CD14-positive monocyte (primary cell): ENCODE data around the gene KRT6B. TPM values are rescaled to one million over a fixed set of nuclear protein-coding genes. Genes with fewer than 3 reads are reported as not detected.
"Not testable (repeated sequence)": the region's sequence is repeated elsewhere in the genome, so short reads cannot be mapped to it uniquely, and the experiment has no call there.

ENCODE experiments used
- DNase-seq, 3 donors: peaks; one replicate each; pipeline ENCODE4 v3.0.0-alpha.2; 2011 to 2022
- H2AFZ ChIP-seq: 2 replicates; pipeline ENCODE4 v1.6.0; 2012; ENCODE audit warnings: mild to moderate bottlenecking, low read depth, low read length, inconsistent platforms; ENCODE audit not compliant: insufficient read depth, poor library complexity, severe bottlenecking
- H3K27ac ChIP-seq, 2 donors: 1 replicate in 1 of 2; 2 replicates in 1 of 2; pipeline ENCODE4 v1.5.1; 2012 to 2013; ENCODE audit warnings: low read length in 2 of 2, control low read depth in 1 of 2, inconsistent platforms in 1 of 2, low read depth in 1 of 2, mild to moderate bottlenecking in 1 of 2
- H3K27me3 ChIP-seq, 2 donors: one replicate each; pipeline versions ENCODE4 v1.6.0 to v1.6.1; 2011 to 2013; ENCODE audit warnings: low read length in 2 of 2; ENCODE audit not compliant: control insufficient read depth in 2 of 2, insufficient read depth in 2 of 2
- H3K36me3 ChIP-seq, 2 donors: replicated peaks in 1 of 2; 1 replicate in 1 of 2; 2 replicates in 1 of 2; pipeline versions ENCODE4 v1.5.1 to v1.6.1; 2012 to 2013; ENCODE audit warnings: low read length in 2 of 2, control low read depth in 1 of 2, inconsistent platforms in 1 of 2, mild to moderate bottlenecking in 1 of 2; ENCODE audit not compliant: insufficient read depth in 2 of 2, control insufficient read depth in 1 of 2
- H3K4me1 ChIP-seq, 2 donors: 1 replicate in 1 of 2; 2 replicates in 1 of 2; pipeline versions ENCODE4 v1.5.1 to v1.6.1; 2012 to 2013; ENCODE audit warnings: low read length in 2 of 2, control low read depth in 1 of 2, inconsistent platforms in 1 of 2, mild to moderate bottlenecking in 1 of 2, moderate library complexity in 1 of 2; ENCODE audit not compliant: insufficient read depth in 2 of 2, control insufficient read depth in 1 of 2
- H3K4me2 ChIP-seq: replicated peaks from 2 replicates; pipeline ENCODE3; 2012; ENCODE audit warnings: low read length, moderate library complexity, mild to moderate bottlenecking; ENCODE audit not compliant: poor library complexity, severe bottlenecking; ENCODE audit errors: extremely low read depth
- H3K4me3 ChIP-seq, 3 experiments: fragments of 200-600 bp in 1 of 3; sonication (generic) in 1 of 3; replicated peaks in 1 of 3; 1 replicate in 2 of 3; 2 replicates in 1 of 3; pipeline ENCODE4 v1.5.1; 2011 to 2013; ENCODE audit warnings: low read length in 3 of 3, mild to moderate bottlenecking in 3 of 3, control low read depth in 2 of 3, low read depth in 2 of 3, inconsistent platforms in 1 of 3, moderate library complexity in 1 of 3
- H3K79me2 ChIP-seq: 2 replicates; pipeline ENCODE4 v1.6.0; 2012; ENCODE audit warnings: mild to moderate bottlenecking, control low read depth, inconsistent platforms, low read length, moderate library complexity; ENCODE audit not compliant: insufficient read depth
- H3K9ac ChIP-seq: 2 replicates; pipeline ENCODE4 v1.6.0; 2017; ENCODE audit warnings: low read length, mild to moderate bottlenecking; ENCODE audit not compliant: insufficient read depth, poor library complexity, severe bottlenecking
- H3K9me3 ChIP-seq, 2 donors: replicated peaks in 1 of 2; 1 replicate in 1 of 2; 2 replicates in 1 of 2; pipeline versions ENCODE4 v1.5.1 to v1.6.1; 2012 to 2013; ENCODE audit warnings: low read length in 2 of 2, control low read depth in 1 of 2; ENCODE audit not compliant: control insufficient read depth in 1 of 2, insufficient read depth in 1 of 2
- H4K20me1 ChIP-seq: 2 replicates; pipeline ENCODE4 v1.6.0; 2012; ENCODE audit warnings: mild to moderate bottlenecking, low read length, control low read depth, moderate library complexity; ENCODE audit not compliant: insufficient read depth
- H3K27ac Mint-ChIP-seq, 7 donors: one replicate each; pipeline ENCODE4 v1.8.0; 2020; ENCODE audit warnings: mild to moderate bottlenecking in 7 of 7, mixed read lengths in 7 of 7, moderate library complexity in 6 of 7, inconsistent platforms in 2 of 7
- H3K27me3 Mint-ChIP-seq, 3 donors: one replicate each; pipeline ENCODE4 v1.8.0; 2021 to 2022; ENCODE audit warnings: low read depth in 3 of 3, mild to moderate bottlenecking in 3 of 3, mixed read lengths in 3 of 3, moderate library complexity in 3 of 3, inconsistent platforms in 1 of 3
- H3K36me3 Mint-ChIP-seq, 2 donors: one replicate each; pipeline ENCODE4 v1.8.0; 2020; ENCODE audit warnings: mixed read lengths in 2 of 2, inconsistent platforms in 1 of 2, mild to moderate bottlenecking in 1 of 2
- H3K4me1 Mint-ChIP-seq: one replicate; pipeline ENCODE4 v1.8.0; 2020; ENCODE audit warnings: mild to moderate bottlenecking, mixed read lengths
- H3K4me3 Mint-ChIP-seq, 2 donors: one replicate each; pipeline ENCODE4 v1.8.0; 2020; ENCODE audit warnings: mild to moderate bottlenecking in 2 of 2, mixed read lengths in 2 of 2, moderate library complexity in 1 of 2
- H3K9me3 Mint-ChIP-seq, 7 donors: one replicate each; pipeline ENCODE4 v1.8.0; 2020 to 2022; ENCODE audit warnings: mixed read lengths in 7 of 7, mild to moderate bottlenecking in 6 of 7, moderate library complexity in 6 of 7, inconsistent platforms in 2 of 7
- WGBS: methylation state at CpG from one replicate; pipeline ENCODE4 v1.1.5; 2013; ENCODE audit warnings: missing lambda C conversion rate; ENCODE audit not compliant: insufficient coverage; 5-methylcytosine and 5-hydroxymethylcytosine counted together
- intact Hi-C, 2 donors: fragments of 100-400 bp; cut with micrococcal nuclease; formaldehyde crosslinking; loops; one replicate each; pipeline versions ENCODE4 v1.15.0 to v1.15.1; 2023
- polyA plus RNA-seq, 3 donors: library from polyadenylated mRNA; depleted of rRNA in 1 of 3; unstranded in 2 of 3; stranded (reverse) in 1 of 3; fragments of 300-500 nt in 2 of 3; fragments of >200 nt in 1 of 3; fragmentation: Illumina TruSeq in 2 of 3; gene quantifications; 1 replicate in 2 of 3; 2 replicates in 1 of 3; pipeline ENCODE4 v1.2.3, GENCODE V29; 2012 to 2021
- TF ChIP-seq, protein P1 (sequence below): fragments of 200-600 bp; IDR thresholded peaks from one replicate; pipeline ENCODE4 v1.8.0; 2022; ENCODE audit warnings: antibody characterized with exemption, mild to moderate bottlenecking

The KRT6B gene
- polyA plus RNA-seq, 3 donors: not detected

DNA sequence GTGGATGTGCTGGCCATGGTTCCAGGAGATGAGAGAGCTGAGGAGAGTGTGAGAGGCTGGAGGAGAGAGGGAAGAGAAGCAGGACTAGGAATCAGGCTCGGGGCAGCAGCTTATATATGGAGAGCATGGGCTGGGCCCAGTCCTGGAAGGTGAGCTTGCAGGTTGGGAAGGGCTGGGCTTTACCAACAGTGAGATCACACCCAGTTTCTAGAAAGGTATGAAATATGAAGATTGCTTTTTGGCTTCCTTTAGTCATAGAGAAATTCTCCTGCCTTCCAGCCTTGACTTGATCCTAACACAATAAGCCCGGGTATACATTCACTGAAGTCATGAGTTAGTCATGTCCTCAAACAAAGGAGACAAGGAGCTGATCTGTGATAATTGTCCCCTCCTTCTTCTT lies 41.2 kb upstream of the KRT6B start, which contains the start of gene KRT6A:
TSS of gene KRT6A (minus strand) at position 86 of the 400 bp plus-strand sequence. CDS start at position 17, 69 bp downstream.
- Histone ChIP-seq H3K27ac (no peak within 1 kb of the TSS), H3K79me2 (no peaks in the 10 kb centered on the region), H3K4me2 (no peak within 1 kb of the TSS), H3K4me3 (no peak within 1 kb of the TSS), H3K36me3 (no peaks in the 10 kb centered on the region), H2AFZ (no peak within 1 kb of the TSS), H3K9me3 (no peaks in the 10 kb centered on the region), H3K27me3 (no peaks in the 10 kb centered on the region), H3K9ac (no peak within 1 kb of the TSS), H3K4me1 (peaks cover 9 to 18% of the 10 kb centered on the region in 2 donors), H4K20me1 (no peaks in the 10 kb centered on the region)
- Mint-ChIP-seq H3K36me3 (no peaks in the 10 kb centered on the region), H3K27ac (peak within 1 kb of the TSS in 1 of 7 donors; percentile 36), H3K4me1 (peaks cover 20% of the 10 kb centered on the region), H3K9me3 (peaks cover 0 to 2% (median 0%) of the 10 kb centered on the region in 7 donors), H3K4me3 (peak within 1 kb of the TSS in 1 of 2 donors; percentile 23), H3K27me3 (peaks cover 8 to 17% (median 14%) of the 10 kb centered on the region in 3 donors)
- TF ChIP-seq, protein P1, sequence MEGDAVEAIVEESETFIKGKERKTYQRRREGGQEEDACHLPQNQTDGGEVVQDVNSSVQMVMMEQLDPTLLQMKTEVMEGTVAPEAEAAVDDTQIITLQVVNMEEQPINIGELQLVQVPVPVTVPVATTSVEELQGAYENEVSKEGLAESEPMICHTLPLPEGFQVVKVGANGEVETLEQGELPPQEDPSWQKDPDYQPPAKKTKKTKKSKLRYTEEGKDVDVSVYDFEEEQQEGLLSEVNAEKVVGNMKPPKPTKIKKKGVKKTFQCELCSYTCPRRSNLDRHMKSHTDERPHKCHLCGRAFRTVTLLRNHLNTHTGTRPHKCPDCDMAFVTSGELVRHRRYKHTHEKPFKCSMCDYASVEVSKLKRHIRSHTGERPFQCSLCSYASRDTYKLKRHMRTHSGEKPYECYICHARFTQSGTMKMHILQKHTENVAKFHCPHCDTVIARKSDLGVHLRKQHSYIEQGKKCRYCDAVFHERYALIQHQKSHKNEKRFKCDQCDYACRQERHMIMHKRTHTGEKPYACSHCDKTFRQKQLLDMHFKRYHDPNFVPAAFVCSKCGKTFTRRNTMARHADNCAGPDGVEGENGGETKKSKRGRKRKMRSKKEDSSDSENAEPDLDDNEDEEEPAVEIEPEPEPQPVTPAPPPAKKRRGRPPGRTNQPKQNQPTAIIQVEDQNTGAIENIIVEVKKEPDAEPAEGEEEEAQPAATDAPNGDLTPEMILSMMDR: no peak
- intact Hi-C loops: no loop called here
- 100% methylated on average over 1 of the region's 2 CpGs for WGBS
- DNase-seq: no peak

DNA sequence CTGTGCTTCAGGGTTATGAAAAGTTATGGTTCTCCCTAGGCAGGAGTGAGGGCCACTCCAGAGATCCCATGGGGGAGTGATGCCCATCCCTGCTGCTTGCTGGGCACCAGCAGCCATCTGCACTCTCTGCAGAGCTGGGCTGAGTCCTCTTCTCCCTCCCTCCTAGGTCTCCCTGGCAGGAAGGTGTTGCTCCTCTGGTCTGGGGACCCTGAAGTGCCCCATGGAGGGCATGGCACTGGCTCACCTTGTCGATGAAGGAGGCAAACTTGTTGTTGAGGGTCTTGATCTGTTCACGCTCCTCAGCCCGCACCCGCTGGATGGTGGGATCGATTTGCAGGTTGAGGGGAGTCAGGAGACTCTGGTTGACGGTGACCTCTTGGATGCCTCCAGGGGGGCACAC lies 40.5 kb upstream of the KRT6B start:
- H3K27ac ChIP-seq, H3K4me3 ChIP-seq, H3K79me2 ChIP-seq, H4K20me1 ChIP-seq, H3K4me3 Mint-ChIP-seq, H3K9me3 Mint-ChIP-seq, intact Hi-C loops, DNase-seq, H3K9me3 ChIP-seq, H3K27me3 ChIP-seq, H3K27ac Mint-ChIP-seq, H3K36me3 Mint-ChIP-seq, H3K36me3 ChIP-seq, H2AFZ ChIP-seq, H3K4me2 ChIP-seq, H3K9ac ChIP-seq: not testable (repeated sequence)
- H3K4me1 ChIP-seq: peaks cover 9 to 18% of the 10 kb centered on the region in 2 donors
- Mint-ChIP-seq H3K4me1 (peaks cover 20% of the 10 kb centered on the region), H3K27me3 (peaks cover 7 to 15% (median 15%) of the 10 kb centered on the region in 3 donors)
- WGBS: 100% methylated on average over 3 of the region's 6 CpGs

DNA sequence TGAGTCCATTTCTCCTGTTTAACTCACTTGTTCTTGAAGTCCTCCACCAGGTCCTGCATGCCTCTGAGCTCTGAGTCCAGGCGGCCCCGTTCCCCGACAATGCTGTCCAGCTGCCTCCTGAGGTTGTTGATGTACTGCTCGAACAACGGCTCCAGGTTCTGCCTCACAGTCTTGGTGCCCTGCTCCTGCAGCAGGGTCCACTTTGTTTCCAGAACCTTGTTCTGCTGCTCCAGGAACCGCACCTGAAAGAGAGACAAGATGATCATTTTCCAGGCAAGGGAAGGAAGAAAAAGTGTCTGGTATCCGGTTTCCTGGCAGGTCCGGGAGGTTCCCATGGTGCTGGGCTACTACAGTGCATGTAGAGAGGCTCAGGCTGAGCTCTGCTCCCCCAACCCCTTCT lies 39.5 kb upstream of the KRT6B start:
- DNase-seq, H3K27ac ChIP-seq, H3K9ac ChIP-seq, H3K9me3 ChIP-seq, H3K27me3 ChIP-seq, H3K36me3 ChIP-seq, H3K4me3 ChIP-seq, H3K9me3 Mint-ChIP-seq, H4K20me1 ChIP-seq, H3K4me3 Mint-ChIP-seq, H3K79me2 ChIP-seq, intact Hi-C loops, H3K27ac Mint-ChIP-seq, H2AFZ ChIP-seq, H3K36me3 Mint-ChIP-seq, H3K4me2 ChIP-seq: not testable (repeated sequence)
- Mint-ChIP-seq H3K4me1 (peaks cover 20% of the 10 kb centered on the region), H3K27me3 (peaks cover 7 to 23% (median 15%) of the 10 kb centered on the region in 3 donors)
- 89% methylated on average over 6 of the region's 8 CpGs for WGBS
- peaks cover 9 to 18% of the 10 kb centered on the region in 2 donors for H3K4me1 ChIP-seq
